GM18498 (cell line): ENCODE results near the gene IMPDH1.

Experiments used
- ATAC-seq: cut with Tn5 transposase; IDR thresholded peaks from one replicate; pipeline ENCODE4 v1.9.1; 2021; ENCODE audit warnings: mild to moderate bottlenecking, moderate library complexity; ENCODE audit not compliant: unreplicated experiment

Gene IMPDH1

DNA sequence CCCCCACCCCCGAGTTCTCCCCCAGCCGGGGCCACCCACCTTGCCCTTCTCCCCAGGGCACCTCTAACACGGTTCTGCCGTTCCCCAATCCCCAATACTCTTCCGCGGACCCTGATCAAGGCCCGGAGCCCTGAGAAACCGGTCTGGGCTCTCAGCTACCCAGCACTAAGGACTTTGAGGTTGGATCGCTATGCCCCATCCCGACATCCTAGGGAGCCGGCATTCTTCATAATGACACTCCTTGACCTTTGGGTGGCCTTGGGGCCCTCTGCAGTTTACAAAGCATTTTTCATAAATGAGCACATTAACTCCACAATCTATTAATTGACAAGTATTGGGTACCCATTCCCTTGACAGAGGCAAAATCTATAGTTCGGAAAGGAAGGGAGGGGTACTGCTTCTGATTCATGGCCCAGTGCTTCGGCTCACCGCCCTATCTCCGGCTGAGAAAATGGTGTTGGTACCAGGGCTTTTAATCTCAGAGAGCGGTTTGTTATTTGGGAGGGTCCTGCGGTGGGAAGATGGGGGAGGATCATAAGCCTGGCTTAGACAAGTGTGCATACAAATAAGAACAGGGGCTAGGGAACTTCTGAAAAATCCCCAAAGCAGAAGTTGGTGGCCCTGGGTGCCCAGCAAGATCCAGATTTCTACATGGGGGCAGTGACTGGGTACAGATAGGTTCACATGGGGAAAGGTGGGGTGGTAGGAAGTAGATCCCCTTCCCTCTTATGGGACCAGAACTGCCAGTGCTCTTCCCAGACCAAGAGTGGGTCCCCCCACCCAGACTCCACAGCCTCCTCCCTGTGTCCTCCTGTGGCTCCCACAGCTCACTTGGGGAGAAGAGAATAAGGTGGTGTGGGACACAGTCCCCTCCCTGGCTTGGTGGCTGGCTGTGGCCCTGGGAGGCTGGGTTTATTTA is 3.2 kb downstream of the IMPDH1 start:
- no peak for ATAC-seq

- ATAC-seq, result no peak
Measured at GRCh38 chr7:128405471-128406313, 4.1 kb downstream of the IMPDH1 start.

- no peak for ATAC-seq
Measured at GRCh38 chr7:128404886-128405470, 4.8 kb downstream of the IMPDH1 start.

- no peak for ATAC-seq
Measured at GRCh38 chr7:128404143-128404681, 5.6 kb downstream of the IMPDH1 start.

- ATAC-seq, result no peak
Measured at GRCh38 chr7:128403676-128404075, 6.1 kb downstream of the IMPDH1 start.

- ATAC-seq, result no peak
Measured at GRCh38 chr7:128402356-128402755, 7.4 kb downstream of the IMPDH1 start.

DNA sequence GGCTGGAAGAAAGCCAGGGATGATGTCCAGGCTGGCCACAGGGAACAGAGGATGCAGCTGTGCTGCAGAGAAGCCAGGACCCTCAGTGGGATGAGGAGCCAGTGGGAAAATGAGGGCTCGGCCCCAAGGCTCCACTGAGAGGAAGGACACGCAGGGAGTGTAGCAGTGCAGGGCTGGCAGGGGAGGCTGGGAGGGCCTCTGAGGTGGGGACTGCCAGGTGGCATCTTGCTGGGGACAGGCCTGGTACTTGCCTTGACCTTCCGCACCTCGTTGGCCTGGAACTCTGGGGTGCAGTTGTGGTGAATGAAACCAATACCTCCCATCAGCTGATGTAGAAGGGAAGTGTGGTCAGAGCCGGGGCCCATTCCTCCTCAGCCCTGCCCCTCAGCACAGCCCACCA is 9.2 kb downstream of the IMPDH1 start:
- ATAC-seq, result no peak

DNA sequence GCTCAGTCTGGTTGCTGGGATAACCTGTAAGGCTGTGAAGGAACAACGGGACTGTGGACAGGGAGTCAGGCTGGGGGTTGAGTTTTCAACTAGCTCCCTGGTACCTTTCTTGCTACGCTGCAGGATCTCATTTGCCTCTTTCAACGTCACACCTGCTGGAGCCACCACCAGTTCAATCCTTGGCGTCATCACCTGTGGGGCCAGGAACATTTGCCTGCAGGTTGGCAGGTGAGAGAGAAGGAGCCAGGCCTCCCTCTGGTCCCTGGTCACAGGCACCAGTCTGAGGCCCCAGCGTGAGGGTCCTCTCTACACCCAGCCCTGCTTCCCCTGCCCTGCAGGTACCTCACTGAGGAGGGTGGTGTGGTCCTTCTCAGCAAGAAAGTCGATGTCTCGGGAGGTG is 9.8 kb downstream of the IMPDH1 start:
- no peak for ATAC-seq

GRCh38 chr7:128398841-128399135 is 11.0 kb downstream of the IMPDH1 start:
- no peak for ATAC-seq

DNA sequence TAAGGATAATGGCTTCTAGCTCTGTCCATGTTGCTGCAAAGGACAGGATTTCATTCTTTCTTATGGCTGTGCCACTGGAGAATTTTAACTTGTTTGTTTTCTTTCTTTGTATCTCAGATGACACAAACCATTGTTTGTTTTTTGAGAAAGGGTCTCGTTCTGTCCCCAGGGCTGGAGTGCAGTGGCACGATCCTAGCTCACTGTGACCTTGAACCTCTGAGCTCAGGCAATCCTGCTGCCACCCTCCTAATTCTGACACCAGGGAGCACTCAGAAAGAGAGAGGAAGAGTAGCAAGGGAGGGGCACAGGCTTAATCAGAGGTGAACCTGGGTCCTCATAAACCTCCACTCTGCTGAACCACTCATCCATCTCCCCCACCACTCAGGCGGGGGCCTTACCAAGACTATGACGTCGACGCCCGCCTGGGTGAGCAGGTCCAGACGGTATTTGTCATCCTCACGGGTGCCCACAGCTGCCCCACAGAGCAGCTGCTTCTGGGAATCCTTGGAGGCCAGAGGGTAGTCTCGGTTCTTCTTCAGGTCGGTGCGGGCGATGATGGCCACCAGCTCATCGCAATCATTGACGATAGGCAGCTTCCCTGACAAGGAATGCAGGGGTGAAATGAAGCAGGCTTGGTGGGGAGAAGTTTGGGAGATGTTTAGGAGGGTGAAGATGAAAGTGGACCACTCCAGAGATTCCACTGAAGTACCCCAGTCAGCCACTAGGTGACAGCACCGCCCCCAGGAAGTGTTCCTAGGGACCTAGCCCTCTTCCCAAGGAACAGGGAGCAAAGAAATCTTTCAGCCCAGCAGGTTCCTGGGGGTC is 11.6 kb downstream of the IMPDH1 start:
- ATAC-seq, result no peak

- ATAC-seq, result no peak
Measured at GRCh38 chr7:128396357-128396756, 13.4 kb downstream of the IMPDH1 start.

- ATAC-seq, result no peak
Measured at GRCh38 chr7:128395748-128396147, 14.0 kb downstream of the IMPDH1 start.

DNA sequence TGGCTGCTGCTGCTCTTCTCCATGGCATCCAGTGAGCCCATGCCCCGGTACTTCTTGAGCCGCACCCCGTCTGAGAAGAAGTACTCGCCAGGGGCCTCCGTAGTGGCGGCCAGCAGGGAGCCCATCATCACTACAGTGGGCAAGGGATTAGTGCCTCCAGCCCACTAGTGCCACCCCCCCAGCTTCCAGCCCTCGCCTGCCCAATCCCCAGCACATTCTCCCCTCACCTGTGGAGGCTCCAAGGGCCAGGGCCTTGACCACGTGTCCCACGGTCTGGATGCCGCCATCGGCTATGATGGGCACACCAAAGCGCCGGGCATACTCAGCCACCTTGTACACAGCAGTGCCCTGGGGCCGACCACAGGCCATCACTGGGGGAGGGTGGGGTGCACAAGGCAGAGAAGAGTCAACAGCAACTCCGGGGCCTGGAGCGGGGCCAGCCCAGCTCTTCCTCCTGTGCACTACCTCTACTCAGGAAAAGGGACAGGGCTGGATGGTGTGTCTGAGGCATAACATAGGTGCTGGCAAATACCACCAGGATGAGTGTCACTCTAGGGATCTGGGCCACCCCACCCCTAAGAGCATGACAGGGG is 14.8 kb downstream of the IMPDH1 start:
- no peak for ATAC-seq

GRCh38 chr7:128393526-128394330 is 16.1 kb downstream of the IMPDH1 start:
- no peak for ATAC-seq

GRCh38 chr7:128392446-128393327 is 17.1 kb downstream of the IMPDH1 start:
- no peak for ATAC-seq

DNA sequence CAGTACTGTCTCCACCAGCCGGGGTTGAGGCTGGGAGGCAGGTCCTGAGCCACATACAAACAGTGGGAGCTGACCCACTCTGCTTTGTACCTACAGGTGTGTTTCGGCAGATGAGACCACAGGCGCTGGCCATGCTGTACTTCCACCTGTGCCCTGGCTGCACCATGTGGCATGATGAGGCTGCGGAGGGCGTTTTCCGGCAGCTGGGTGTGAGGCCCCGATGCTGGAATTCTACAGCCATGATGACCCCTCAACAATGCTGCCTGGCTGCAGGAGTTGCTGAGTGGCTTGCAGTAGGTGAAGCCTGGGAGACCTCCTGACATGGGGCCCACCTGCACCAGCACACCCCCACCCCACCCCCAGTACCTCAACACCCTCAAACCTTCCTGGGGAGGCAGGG is 18.0 kb downstream of the IMPDH1 start:
- ATAC-seq, result no peak

DNA sequence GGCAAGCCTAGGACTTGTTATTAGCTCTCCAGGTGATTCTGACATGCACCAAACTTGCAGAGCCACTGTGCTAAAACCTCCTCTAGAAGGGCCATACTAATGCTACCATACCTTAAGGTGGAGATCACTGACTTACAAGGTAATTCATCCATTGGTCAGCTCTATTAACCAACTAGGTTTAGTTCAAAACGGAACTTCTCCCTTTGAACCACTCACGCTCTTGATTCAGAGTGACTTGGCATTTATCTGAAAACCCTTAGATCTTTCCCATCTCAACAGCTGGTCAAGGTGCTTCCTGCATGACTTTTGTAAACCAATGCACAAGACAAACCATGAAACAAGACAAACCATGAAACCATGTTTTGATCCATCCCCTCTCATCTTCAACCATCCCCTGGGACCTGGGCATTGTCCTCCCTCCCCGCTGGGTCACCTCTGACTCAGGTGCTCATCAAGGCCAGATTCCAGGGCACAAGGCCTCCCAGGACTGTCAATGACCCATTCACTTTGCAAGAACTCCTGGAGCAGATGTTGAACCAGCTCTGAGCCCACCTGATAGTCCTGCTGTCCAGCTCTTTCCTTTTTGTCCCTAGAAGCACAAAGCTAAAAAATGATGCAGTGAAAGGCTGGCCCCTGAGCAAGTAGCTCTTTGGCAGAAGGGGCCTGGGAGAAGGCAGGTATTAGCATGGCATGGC is 18.8 kb downstream of the IMPDH1 start:
- ATAC-seq, result no peak
